Natural killer cell (primary cell): ENCODE results near the gene NAA38. TPM values are rescaled to one million over a fixed set of nuclear protein-coding genes. Genes with fewer than 3 reads are reported as not detected.

Source experiments
- ATAC-seq, 3 donors: fragments of 150-1000 bp in 2 of 3; fragments of 200-7000 bp in 1 of 3; cut with Tn5 transposase; 1 replicate in 1 of 3; 2 replicates in 2 of 3; pipeline ENCODE4 v1.10.0; 2021; ENCODE audit warnings: mild to moderate bottlenecking in 2 of 3, moderate library complexity in 2 of 3
- DNase-seq, 2 donors: peaks; one replicate each; pipeline versions ENCODE4 v3.0.0 to v3.0.0-alpha.2; 2013 to 2021; ENCODE audit warnings: mixed read lengths in 1 of 2
- H3K27ac ChIP-seq: one replicate; pipeline ENCODE4 v1.5.1; 2013; ENCODE audit warnings: mild to moderate bottlenecking, low read length
- H3K27me3 ChIP-seq: one replicate; pipeline ENCODE4 v1.6.1; 2013; ENCODE audit warnings: low read length; ENCODE audit not compliant: control insufficient read depth, insufficient read depth
- H3K36me3 ChIP-seq: one replicate; pipeline ENCODE4 v1.6.1; 2013; ENCODE audit warnings: low read length; ENCODE audit not compliant: control insufficient read depth, insufficient read depth
- H3K4me1 ChIP-seq: one replicate; pipeline ENCODE4 v1.6.1; 2013; ENCODE audit warnings: low read length; ENCODE audit not compliant: control insufficient read depth, insufficient read depth
- H3K4me3 ChIP-seq: one replicate; pipeline ENCODE4 v1.5.1; 2013; ENCODE audit warnings: low read length
- H3K9me3 ChIP-seq: one replicate; pipeline ENCODE4 v1.6.1; 2013; ENCODE audit warnings: low read length; ENCODE audit not compliant: control insufficient read depth, insufficient read depth
- H3K27ac Mint-ChIP-seq, 2 donors: one replicate each; pipeline ENCODE4 v1.8.0; 2022; ENCODE audit warnings: mild to moderate bottlenecking in 2 of 2, mixed read lengths in 2 of 2, moderate library complexity in 1 of 2
- H3K27me3 Mint-ChIP-seq, 2 donors: one replicate each; pipeline ENCODE4 v1.8.0; 2022; ENCODE audit warnings: low read depth in 2 of 2, mixed read lengths in 2 of 2
- H3K36me3 Mint-ChIP-seq: one replicate; pipeline ENCODE4 v1.8.0; 2022; ENCODE audit warnings: mixed read lengths
- H3K4me1 Mint-ChIP-seq, 2 donors: one replicate each; pipeline ENCODE4 v1.8.0; 2022; ENCODE audit warnings: mixed read lengths in 2 of 2
- H3K4me3 Mint-ChIP-seq: one replicate; pipeline ENCODE4 v1.8.0; 2022; ENCODE audit warnings: mild to moderate bottlenecking, moderate library complexity, mixed read lengths
- H3K9me3 Mint-ChIP-seq, 2 donors: one replicate each; pipeline ENCODE4 v1.8.0; 2022; ENCODE audit warnings: mixed read lengths in 2 of 2
- CTCF ChIP-seq: fragments of 200-600 bp; IDR thresholded peaks from one replicate; pipeline ENCODE4 v1.8.0; 2022; ENCODE audit warnings: antibody characterized with exemption
- WGBS: methylation state at CpG from one replicate; pipeline ENCODE4 v1.1.7; 2013; ENCODE audit warnings: missing lambda C conversion rate; ENCODE audit not compliant: insufficient coverage; 5-methylcytosine and 5-hydroxymethylcytosine counted together
- intact Hi-C: fragments of 100-400 bp; cut with micrococcal nuclease; formaldehyde crosslinking; loops from one replicate; pipeline ENCODE4 v1.14.2; 2022
- total RNA-seq, 4 donors: library from RNA; stranded (reverse); fragments of 120-200 nt in 1 of 4; gene quantifications; one replicate each; pipeline versions ENCODE4 v1.2.3 to v1.2.4, GENCODE V29; 2013 to 2022

NAA38 gene
- total RNA-seq, 3 donors from 2014 or later (not counting 1 experiment from before 2014, with no cell fraction given): 35.9 to 40.3 (median 37.3) TPM

- H3K4me3 ChIP-seq: peak overlapping the region; percentile 71
- peaks cover 21% of the 10 kb centered on the region for H3K36me3 ChIP-seq
- H3K27ac ChIP-seq: peak overlapping the region; percentile 82
- intact Hi-C loops: loop anchor here (5.0 kb wide), 1 partner anchor 48 kb away; the partner anchor contains the start of genes CNTROB and TRAPPC1
- ATAC-seq (peak; percentile 0 to 6 (median 2)), DNase-seq (peak; percentile 58 to 64)
- H3K4me3 Mint-ChIP-seq: peak overlapping the region; percentile 80
- no peaks in the 10 kb centered on the region for H3K9me3 ChIP-seq
- H3K27me3 Mint-ChIP-seq: no peaks in the 10 kb centered on the region
- WGBS: 3% methylated on average over 72 of the region's 100 CpGs
- no peaks in the 10 kb centered on the region for H3K27me3 ChIP-seq
- TF ChIP-seq CTCF: no peak
- H3K4me1 ChIP-seq: peaks cover 46% of the 10 kb centered on the region
- H3K9me3 Mint-ChIP-seq: no peaks in the 10 kb centered on the region
- H3K4me1 Mint-ChIP-seq: no peaks in the 10 kb centered on the region
- no peaks in the 10 kb centered on the region for H3K36me3 Mint-ChIP-seq
- peak overlapping the region in 1 of 2 donors; percentile 76 for H3K27ac Mint-ChIP-seq
Observed at GRCh38 chr17:7884581-7885366, 27.4 kb upstream of the NAA38 start.

- Histone ChIP-seq H3K4me3 (no peak overlapping the region), H3K27ac (no peak overlapping the region), H3K36me3 (peaks cover 24% of the 10 kb centered on the region), H3K9me3 (no peaks in the 10 kb centered on the region), H3K4me1 (peaks cover 39% of the 10 kb centered on the region), H3K27me3 (no peaks in the 10 kb centered on the region)
- peak overlapping the region; percentile 7 to 76 for H3K27ac Mint-ChIP-seq
- DNase-seq (peak in 1 of 2 donors; percentile 79), ATAC-seq (no peak)
- H3K9me3 Mint-ChIP-seq: no peaks in the 10 kb centered on the region
- H3K36me3 Mint-ChIP-seq: no peaks in the 10 kb centered on the region
- TF ChIP-seq CTCF: no peak
- H3K4me3 Mint-ChIP-seq: peak overlapping the region; percentile 71
- WGBS: no CpG with 5 or more reads among the region's 3 CpGs
- intact Hi-C loops: no loop called here
- no peaks in the 10 kb centered on the region for H3K27me3 Mint-ChIP-seq
- H3K4me1 Mint-ChIP-seq: no peaks in the 10 kb centered on the region
Observed at GRCh38 chr17:7883781-7884386, 26.5 kb upstream of the NAA38 start.

GRCh38 chr17:7882629-7883028 is 25.3 kb upstream of the NAA38 start:
- Mint-ChIP-seq H3K27me3 (no peaks in the 10 kb centered on the region), H3K4me3 (no peak overlapping the region), H3K9me3 (no peaks in the 10 kb centered on the region), H3K4me1 (no peaks in the 10 kb centered on the region), H3K36me3 (no peaks in the 10 kb centered on the region), H3K27ac (no peak overlapping the region)
- no CpG with 5 or more reads among the region's 3 CpGs for WGBS
- intact Hi-C loops: no loop called here
- Histone ChIP-seq H3K36me3 (peaks cover 27% of the 10 kb centered on the region), H3K4me3 (no peak overlapping the region), H3K9me3 (no peaks in the 10 kb centered on the region), H3K27me3 (no peaks in the 10 kb centered on the region), H3K27ac (no peak overlapping the region), H3K4me1 (peaks cover 27% of the 10 kb centered on the region)
- TF ChIP-seq CTCF: no peak
- no peak for DNase-seq
- no peak for ATAC-seq
